Measurements from ENCODE around the gene HSPBP1. TPM values are rescaled to one million over a fixed set of nuclear protein-coding genes. Genes with fewer than 3 reads are reported as not detected.
A peak's percentile ranks its signal among the peaks of the same experiment; 100 is the strongest.

Gene HSPBP1
- total and polyA plus RNA-seq, 9 of the 15 experiments (the other 6 are each of a cell fraction or from before 2014, with no cell fraction given) = 0.83 to 81.3 (median 21.8) TPM

- TF ChIP-seq KDM2B (CRISPR knock-in tag; IDR thresholded peaks at IDR 0.05) = no peak
- TF ChIP-seq MBD1 (CRISPR knock-in tag; IDR thresholded peaks at IDR 0.05) = no peak
- peak in 1 of 2 experiments; percentile 86; a peak in 2 of 4 replicates for TF ChIP-seq KDM4B (IDR thresholded peaks at IDR 0.05; ENCODE audit: borderline replicate concordance in 2 of 2, low read depth in 1 of 2)
- TF ChIP-seq KAT7 (CRISPR knock-in tag; IDR thresholded peaks at IDR 0.05; ENCODE audit: borderline replicate concordance) = no peak
- no peak for TF ChIP-seq ZSCAN32 (CRISPR knock-in tag; IDR thresholded peaks at IDR 0.05)
- TF ChIP-seq HIVEP1 (CRISPR knock-in tag; IDR thresholded peaks at IDR 0.05) = no peak
- no peak for TF ChIP-seq ATF2 (CRISPR knock-in tag; IDR thresholded peaks at IDR 0.05)
- TF ChIP-seq CBX2 (IDR thresholded peaks at IDR 0.05; ENCODE audit: insufficient read depth, low read length, poor library complexity, severe bottlenecking) = no peak
- TF ChIP-seq RREB1 (CRISPR knock-in tag; IDR thresholded peaks at IDR 0.05) = peak; percentile 84
- no peak for TF ChIP-seq ZNF609 (CRISPR knock-in tag; IDR thresholded peaks at IDR 0.05; ENCODE audit: borderline replicate concordance)
- TF ChIP-seq HLTF (IDR thresholded peaks at IDR 0.05) = 0 out of 2 replicates have a peak, but pooled peaks have one; percentile 61
- no peak for TF ChIP-seq ATF1 (CRISPR knock-in tag; IDR thresholded peaks at IDR 0.05)
- TF ChIP-seq ATF1 (tag; IDR thresholded peaks at IDR 0.05) = peak; percentile 97
These were observed at the start of gene HSPBP1 (continued) for GRCh38 chr19:55279770-55280643.
